ENCODE results near the gene ZC3H10. TPM values are rescaled to one million over a fixed set of nuclear protein-coding genes. Genes with fewer than 3 reads are reported as not detected.

ZC3H10 gene
- total RNA-seq, 3 donors from 2014 or later, result 3.6 to 4.8 (median 4.7) TPM

GRCh38 chr12:56158926-56159461 lies 40.9 kb downstream of the ZC3H10 start:
- peaks cover 4 to 25% of the 10 kb centered on the region in 2 donors for H3K4me1 ChIP-seq

GRCh38 chr12:56159482-56160192 lies 41.6 kb downstream of the ZC3H10 start:
- Histone ChIP-seq H3K4me3 (peak overlapping the region; percentile 89 to 97 (median 94)), H3K36me3 (no peaks in the 10 kb centered on the region), H3K27me3 (no peaks in the 10 kb centered on the region), H3K4me1 (peaks cover 4 to 25% of the 10 kb centered on the region in 2 donors), H3K9me3 (no peaks in the 10 kb centered on the region), H3K27ac (peak overlapping the region; percentile 100)
- intact Hi-C loops (cut with DNase I; ENCODE audit: low total_unique reads), result loop anchor here (5.0 kb wide), 1 partner anchor 37 kb away; no protein-coding TSS in a partner anchor
- DNase-seq (ENCODE audit: low spot score in 2 of 2), result no peak
- TF ChIP-seq POLR2AphosphoS5 (IDR thresholded peaks at IDR 0.05), result no peak
- TF ChIP-seq CTCF (IDR thresholded peaks at IDR 0.05), result no peak
- TF ChIP-seq POLR2A (IDR thresholded peaks at IDR 0.05), result no peak

More at GRCh38 chr12:56158926-56159461, 40.9 kb downstream of the ZC3H10 start:
- Histone ChIP-seq H3K27me3 (no peaks in the 10 kb centered on the region), H3K27ac (peak overlapping the region; percentile 100), H3K36me3 (no peaks in the 10 kb centered on the region), H3K4me3 (peak overlapping the region; percentile 89 to 97 (median 94)), H3K9me3 (no peaks in the 10 kb centered on the region)
- DNase-seq (ENCODE audit: low spot score in 2 of 2), result peak; percentile 81 to 95
- TF ChIP-seq POLR2AphosphoS5 (IDR thresholded peaks at IDR 0.05) (peak; percentile 23 to 80 (median 75)), CTCF (IDR thresholded peaks at IDR 0.05) (no peak), POLR2A (IDR thresholded peaks at IDR 0.05) (peak; percentile 6)
- intact Hi-C loops (cut with DNase I; ENCODE audit: low total_unique reads), result loop anchor here (5.0 kb wide), 1 partner anchor 37 kb away; no protein-coding TSS in a partner anchor

GRCh38 chr12:56160193-56160763 lies 42.2 kb downstream of the ZC3H10 start:
- peak overlapping the region; percentile 100 for H3K27ac ChIP-seq
- DNase-seq (ENCODE audit: low spot score in 2 of 2), result no peak
- H3K36me3 ChIP-seq, result peaks cover 4% of the 10 kb centered on the region
- no peak for TF ChIP-seq POLR2A (IDR thresholded peaks at IDR 0.05)
- TF ChIP-seq POLR2AphosphoS5 (IDR thresholded peaks at IDR 0.05), result no peak
- no peak for TF ChIP-seq CTCF (IDR thresholded peaks at IDR 0.05)
- no peaks in the 10 kb centered on the region for H3K27me3 ChIP-seq
- intact Hi-C loops (cut with DNase I; ENCODE audit: low total_unique reads), result no loop called here
- H3K4me1 ChIP-seq, result peaks cover 4 to 25% of the 10 kb centered on the region in 2 donors
- H3K4me3 ChIP-seq, result peak overlapping the region; percentile 89 to 97 (median 94)
- H3K9me3 ChIP-seq, result no peaks in the 10 kb centered on the region

- DNase-seq (ENCODE audit: low spot score in 2 of 2), result no peak
- Histone ChIP-seq H3K9me3 (no peaks in the 10 kb centered on the region), H3K4me3 (peak overlapping the region; percentile 89 to 97 (median 94)), H3K4me1 (peaks cover 4 to 25% of the 10 kb centered on the region in 2 donors), H3K27me3 (no peaks in the 10 kb centered on the region), H3K27ac (peak overlapping the region; percentile 100), H3K36me3 (peaks cover 5% of the 10 kb centered on the region)
- TF ChIP-seq CTCF (IDR thresholded peaks at IDR 0.05), result no peak
- TF ChIP-seq POLR2AphosphoS5 (IDR thresholded peaks at IDR 0.05), result peak in 1 of 3 donors; percentile 42
- intact Hi-C loops (cut with DNase I; ENCODE audit: low total_unique reads), result no loop called here
Measured at GRCh38 chr12:56160894-56161689, 43.0 kb downstream of the ZC3H10 start.

Measured in breast epithelium (tissue), 4 donors.